Dorsolateral prefrontal cortex (tissue), 118 donors: Measurements from ENCODE around the gene OR1A2. TPM values are rescaled to one million over a fixed set of nuclear protein-coding genes. Genes with fewer than 3 reads are reported as not detected.

ENCODE experiments used
- total RNA-seq, 120 experiments: library from RNA; stranded (reverse); gene quantifications; one replicate each; pipeline versions ENCODE4 v1.2.3 to v1.2.4, GENCODE V29; 2022

The OR1A2 gene
- total RNA-seq, 120 experiments from 2014 or later: 1.1 TPM; not detected in 119

Other genes with a start within 250 kb of the OR1A2 start
- not detected for gene OR1D5, start 133.9 kb upstream of the OR1A2 start, total RNA-seq
- gene OR1D2, start 93.1 kb upstream of the OR1A2 start, total RNA-seq: under 1 TPM in 5 of 120 experiments, not detected in 115; 0.11 to 0.57 (median 0.15) TPM
- not detected for gene OR1G1, start 70.0 kb upstream of the OR1A2 start, total RNA-seq
- under 1 TPM in 27 of 120 experiments, not detected in 93; 0.10 to 0.40 (median 0.16) TPM for gene OR1A1, start 10.1 kb downstream of the OR1A2 start, total RNA-seq
- 1 to 10 TPM in 9 of 120 experiments, under 1 TPM in 60, not detected in 51; 0.25 to 2.2 (median 0.59) TPM for gene OR3A1, start 100.8 kb downstream of the OR1A2 start, total RNA-seq
- gene OR3A2, start 188.8 kb downstream of the OR1A2 start, total RNA-seq: 10 to 100 TPM in 20 of 120 experiments, 1 to 10 TPM in 100; 1.4 to 37.8 (median 6.1) TPM
- gene OR1E1, start 200.9 kb downstream of the OR1A2 start, total RNA-seq: 1 to 10 TPM in 2 of 120 experiments, under 1 TPM in 18, not detected in 100; 0.28 to 1.5 (median 0.42) TPM
- gene OR3A3, start 213.9 kb downstream of the OR1A2 start, total RNA-seq: under 1 TPM in 1 of 120 experiments, not detected in 119; 0.56 TPM
- gene OR1E2, start 236.3 kb downstream of the OR1A2 start, total RNA-seq: 1 to 10 TPM in 12 of 120 experiments, under 1 TPM in 32, not detected in 76; 0.48 to 1.6 (median 0.76) TPM